Measurements from ENCODE around the gene TACC2. TPM values are rescaled to one million over a fixed set of nuclear protein-coding genes. Genes with fewer than 3 reads are reported as not detected.

Gene TACC2
- total and polyA plus RNA-seq, 9 of the 15 experiments (the other 6 are each of a cell fraction or from before 2014, with no cell fraction given): under 0.01 to 0.35 (median 0.03) TPM; not detected in 6

GRCh38 chr10:122149561-122150505, 160.9 kb downstream of the TACC2 start:
- WGBS (ENCODE audit: insufficient coverage, low coverage, missing lambda C conversion rate): 0% methylated on average over 30 of the region's 41 CpGs
- Histone ChIP-seq H3K9me3 (replicated peaks; ENCODE audit: control insufficient read depth, insufficient read depth, low read depth, low read length) (no peaks in the 10 kb centered on the region), H4K20me1 (replicated peaks; ENCODE audit: control insufficient read depth, insufficient read depth, low read length) (no peaks in the 10 kb centered on the region; the same call in 1 of the 2 replicates), H3K27ac (ENCODE audit: extremely low read depth, low read depth, low read length) (no peak overlapping the region), H3K4me1 (replicated peaks in 1 of 2; ENCODE audit: control insufficient read depth in 2 of 2, insufficient read depth in 2 of 2, low read length in 2 of 2) (no peaks in the 10 kb centered on the region), H3K9ac (ENCODE audit: insufficient read depth in 1 of 2, low read depth in 2 of 2, low read length in 2 of 2) (no peak overlapping the region), H3K79me2 (ENCODE audit: control insufficient read depth, insufficient read depth, low read length) (no peaks in the 10 kb centered on the region), H2AFZ (ENCODE audit: low read depth, low read length) (no peak overlapping the region), H3K4me2 (ENCODE audit: insufficient read depth, low read length) (no peak overlapping the region), H3K27me3 (ENCODE audit: control insufficient read depth in 2 of 2, insufficient read depth in 2 of 2, low read length in 2 of 2) (peaks cover 3 to 45% of the 10 kb centered on the region in 2 experiments; a peak in 3 of 5 replicates), H3K9me1 (ENCODE audit: control insufficient read depth, insufficient read depth, low read length) (no peaks in the 10 kb centered on the region), H3K4me3 (no peak overlapping the region), H3K36me3 (ENCODE audit: control insufficient read depth, insufficient read depth, low read length) (no peaks in the 10 kb centered on the region)
- CTCF ChIA-PET (ENCODE audit: low intra/inter-chr PET ratio): no interaction called here
- DNase-seq (ENCODE audit: extremely low read depth in 1 of 4, low spot score in 3 of 4) (no peak), FAIRE-seq (no peak), ATAC-seq (no peak)
- POLR2A ChIA-PET: no interaction called here
- intact Hi-C loops (cut with micrococcal nuclease) (loop anchor here (10.0 kb wide), 1 partner anchor 115 kb away; no protein-coding TSS in a partner anchor), in situ Hi-C loops (cut with MboI) (loop anchor here (25.0 kb wide), 1 partner anchor 287 kb away; no protein-coding TSS in a partner anchor)
- BruUV-seq (replicated peaks): no TSS peak
- TF ChIP-seq, protein P1, sequence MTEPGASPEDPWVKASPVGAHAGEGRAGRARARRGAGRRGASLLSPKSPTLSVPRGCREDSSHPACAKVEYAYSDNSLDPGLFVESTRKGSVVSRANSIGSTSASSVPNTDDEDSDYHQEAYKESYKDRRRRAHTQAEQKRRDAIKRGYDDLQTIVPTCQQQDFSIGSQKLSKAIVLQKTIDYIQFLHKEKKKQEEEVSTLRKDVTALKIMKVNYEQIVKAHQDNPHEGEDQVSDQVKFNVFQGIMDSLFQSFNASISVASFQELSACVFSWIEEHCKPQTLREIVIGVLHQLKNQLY (CRISPR knock-in tag; conservative IDR thresholded peaks at IDR 0.05): no peak
- TF ChIP-seq PBX2 (CRISPR knock-in tag; IDR thresholded peaks at IDR 0.05; ENCODE audit: low read depth) (no peak), PBX2 (tag; conservative IDR thresholded peaks at IDR 0.05; ENCODE audit: low read depth) (no peak), KLF10 (CRISPR knock-in tag; IDR thresholded peaks at IDR 0.05) (no peak), ZNF76 (CRISPR knock-in tag; IDR thresholded peaks at IDR 0.05; ENCODE audit: borderline replicate concordance) (no peak), ZNF551 (CRISPR knock-in tag; IDR thresholded peaks at IDR 0.05) (no peak), KAT8 (IDR thresholded peaks at IDR 0.05; ENCODE audit: low read depth) (no peak), MXI1 (IDR thresholded peaks at IDR 0.05; ENCODE audit: low read depth, low read length) (no peak), ZNF41 (CRISPR knock-in tag; conservative IDR thresholded peaks at IDR 0.05) (no peak), SP1 (CRISPR knock-in tag; IDR thresholded peaks at IDR 0.05) (no peak), NFIX (CRISPR knock-in tag; IDR thresholded peaks at IDR 0.05; ENCODE audit: low read depth) (no peak), E2F8 (IDR thresholded peaks at IDR 0.05; ENCODE audit: low read depth, partially characterized antibody) (no peak)
- TF ChIP-seq, protein P2, sequence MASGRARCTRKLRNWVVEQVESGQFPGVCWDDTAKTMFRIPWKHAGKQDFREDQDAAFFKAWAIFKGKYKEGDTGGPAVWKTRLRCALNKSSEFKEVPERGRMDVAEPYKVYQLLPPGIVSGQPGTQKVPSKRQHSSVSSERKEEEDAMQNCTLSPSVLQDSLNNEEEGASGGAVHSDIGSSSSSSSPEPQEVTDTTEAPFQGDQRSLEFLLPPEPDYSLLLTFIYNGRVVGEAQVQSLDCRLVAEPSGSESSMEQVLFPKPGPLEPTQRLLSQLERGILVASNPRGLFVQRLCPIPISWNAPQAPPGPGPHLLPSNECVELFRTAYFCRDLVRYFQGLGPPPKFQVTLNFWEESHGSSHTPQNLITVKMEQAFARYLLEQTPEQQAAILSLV (tag; IDR thresholded peaks at IDR 0.05): no peak
